ENCODE measurements around the gene TUSC2. TPM values are rescaled to one million over a fixed set of nuclear protein-coding genes. Genes with fewer than 3 reads are reported as not detected.

The TUSC2 gene
- total and polyA plus RNA-seq, 2 of the 13 experiments (the other 11 are each of a cell fraction or from before 2014, with no cell fraction given), result 36.7 to 39.1 TPM

GRCh38 chr3:50353245-50354004 lies 25.4 kb upstream of the TUSC2 start:
- peaks cover 25% of the 10 kb centered on the region for H4K20me1 ChIP-seq (ENCODE audit: insufficient read depth, low read length)
- H3K27me3 ChIP-seq (ENCODE audit: control insufficient read depth in 1 of 2, insufficient read depth in 2 of 2, low read length in 2 of 2), result no peaks in the 10 kb centered on the region
- H3K4me1 ChIP-seq (ENCODE audit: insufficient read depth, low read length), result peaks cover 61% of the 10 kb centered on the region
- no peak overlapping the region for H2AFZ ChIP-seq (ENCODE audit: low read length)
- H3K79me2 ChIP-seq (ENCODE audit: insufficient read depth, low read length), result peaks cover 43% of the 10 kb centered on the region
- no peak overlapping the region for H3K9ac ChIP-seq (ENCODE audit: insufficient read depth, low read depth, low read length)
- in situ Hi-C loops (cut with HindIII; ENCODE audit: extremely low pct_ligation_motif_present, low pct_unique_long_range_greater_than_20kb) (no loop called here), intact Hi-C loops (cut with micrococcal nuclease; ENCODE audit: unreplicated experiment) (no loop called here)
- no peak overlapping the region for H3K27ac ChIP-seq (ENCODE audit: extremely low read length, insufficient read depth, low read length)
- H3K36me3 ChIP-seq (replicated peaks in 1 of 2; ENCODE audit: control insufficient read depth in 1 of 2, insufficient read depth in 2 of 2, low read length in 2 of 2), result peaks cover 13 to 36% of the 10 kb centered on the region in 2 experiments
- H3K9me3 ChIP-seq (ENCODE audit: low read length), result no peaks in the 10 kb centered on the region
- FAIRE-seq (no peak), ATAC-seq (no peak), DNase-seq (ENCODE audit: low spot score) (no peak)
- H3K4me3 ChIP-seq (replicated peaks in 1 of 3; ENCODE audit: insufficient read depth in 1 of 3, low read depth in 2 of 3, low read length in 3 of 3), result no peak overlapping the region
- no peak overlapping the region for H3K4me2 ChIP-seq (ENCODE audit: low read depth, low read length)
- TF ChIP-seq AGO2 (optimal IDR thresholded peaks at IDR 0.05; ENCODE audit: low read depth, low read length) (peak; percentile 93), ZNF652 (CRISPR knock-in tag; IDR thresholded peaks at IDR 0.05; ENCODE audit: borderline replicate concordance, low read depth) (no peak), RBFOX2 (IDR thresholded peaks at IDR 0.05; ENCODE audit: low read depth, low read length) (peak; percentile 68), ZNF260 (CRISPR knock-in tag; IDR thresholded peaks at IDR 0.05; ENCODE audit: borderline replicate concordance, low read depth) (no peak), ZNF256 (CRISPR knock-in tag; conservative IDR thresholded peaks at IDR 0.05) (no peak), ZC3H13 (CRISPR knock-in tag; IDR thresholded peaks at IDR 0.05) (peak; percentile 65; the same call in 1 of the 2 replicates), EEA1 (CRISPR knock-in tag; IDR thresholded peaks at IDR 0.05; ENCODE audit: borderline replicate concordance) (no peak)
- TF ChIP-seq, protein P1, sequence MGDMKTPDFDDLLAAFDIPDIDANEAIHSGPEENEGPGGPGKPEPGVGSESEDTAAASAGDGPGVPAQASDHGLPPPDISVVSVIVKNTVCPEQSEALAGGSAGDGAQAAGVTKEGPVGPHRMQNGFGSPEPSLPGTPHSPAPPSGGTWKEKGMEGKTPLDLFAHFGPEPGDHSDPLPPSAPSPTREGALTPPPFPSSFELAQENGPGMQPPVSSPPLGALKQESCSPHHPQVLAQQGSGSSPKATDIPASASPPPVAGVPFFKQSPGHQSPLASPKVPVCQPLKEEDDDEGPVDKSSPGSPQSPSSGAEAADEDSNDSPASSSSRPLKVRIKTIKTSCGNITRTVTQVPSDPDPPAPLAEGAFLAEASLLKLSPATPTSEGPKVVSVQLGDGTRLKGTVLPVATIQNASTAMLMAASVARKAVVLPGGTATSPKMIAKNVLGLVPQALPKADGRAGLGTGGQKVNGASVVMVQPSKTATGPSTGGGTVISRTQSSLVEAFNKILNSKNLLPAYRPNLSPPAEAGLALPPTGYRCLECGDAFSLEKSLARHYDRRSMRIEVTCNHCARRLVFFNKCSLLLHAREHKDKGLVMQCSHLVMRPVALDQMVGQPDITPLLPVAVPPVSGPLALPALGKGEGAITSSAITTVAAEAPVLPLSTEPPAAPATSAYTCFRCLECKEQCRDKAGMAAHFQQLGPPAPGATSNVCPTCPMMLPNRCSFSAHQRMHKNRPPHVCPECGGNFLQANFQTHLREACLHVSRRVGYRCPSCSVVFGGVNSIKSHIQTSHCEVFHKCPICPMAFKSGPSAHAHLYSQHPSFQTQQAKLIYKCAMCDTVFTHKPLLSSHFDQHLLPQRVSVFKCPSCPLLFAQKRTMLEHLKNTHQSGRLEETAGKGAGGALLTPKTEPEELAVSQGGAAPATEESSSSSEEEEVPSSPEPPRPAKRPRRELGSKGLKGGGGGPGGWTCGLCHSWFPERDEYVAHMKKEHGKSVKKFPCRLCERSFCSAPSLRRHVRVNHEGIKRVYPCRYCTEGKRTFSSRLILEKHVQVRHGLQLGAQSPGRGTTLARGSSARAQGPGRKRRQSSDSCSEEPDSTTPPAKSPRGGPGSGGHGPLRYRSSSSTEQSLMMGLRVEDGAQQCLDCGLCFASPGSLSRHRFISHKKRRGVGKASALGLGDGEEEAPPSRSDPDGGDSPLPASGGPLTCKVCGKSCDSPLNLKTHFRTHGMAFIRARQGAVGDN (CRISPR knock-in tag; IDR thresholded peaks at IDR 0.05), result peak; percentile 17; the same call in 1 of the 2 replicates
- ChIA-PET POLR2A (interaction anchor here (0.8 to 1.9 kb wide), 3 partner anchors 16 to 216 kb away, joined by 3 to 6 read pairs (median 3); partner anchors contain the start of gene HEMK1), CTCF (ENCODE audit: low intra/inter-chr PET ratio, low total read pairs) (no interaction called here)
- BruUV-seq (replicated peaks), result no TSS peak
- 97% methylated on average over 7 of the region's 12 CpGs for WGBS (ENCODE audit: low lambda C conversion rate)

Data from HepG2 (cell line).